ENCODE results near the gene TGFBR1.

The TGFBR1 gene

GRCh38 chr9:99085949-99086948 lies 18.7 kb upstream of the TGFBR1 start:
- no peak overlapping the region for H3K27ac ChIP-seq (ENCODE audit: extremely low read depth, low read depth, low read length)
- no peak overlapping the region for H3K4me3 ChIP-seq (ENCODE audit: low read depth, low read length)
- no peaks in the 10 kb centered on the region for H3K9me3 ChIP-seq (ENCODE audit: control insufficient read depth, insufficient read depth, low read depth, low read length)
- ChIA-PET POLR2A (no interaction called here), CTCF (interaction anchor here (0.6 kb wide), 2 partner anchors 20 to 239 kb away, joined by 3 read pairs; no protein-coding TSS in a partner anchor)
- TF ChIP-seq SCRT1 (tag by site-specific recombination; IDR thresholded peaks at IDR 0.05; ENCODE audit: borderline replicate concordance) (no peak), ZSCAN16 (tag by site-specific recombination; IDR thresholded peaks at IDR 0.05) (no peak), IKZF3 (tag by site-specific recombination; IDR thresholded peaks at IDR 0.05) (no peak)
- no peaks in the 10 kb centered on the region for H3K4me1 ChIP-seq (ENCODE audit: control insufficient read depth, insufficient read depth, low read length)
- no peaks in the 10 kb centered on the region for H3K36me3 ChIP-seq (ENCODE audit: control insufficient read depth in 2 of 2, insufficient read depth in 1 of 2, low read length in 2 of 2)

GRCh38 chr9:99087462-99087861 lies 17.5 kb upstream of the TGFBR1 start:
- no peaks in the 10 kb centered on the region for H3K36me3 ChIP-seq (ENCODE audit: control insufficient read depth in 2 of 2, insufficient read depth in 1 of 2, low read length in 2 of 2)
- TF ChIP-seq SP7 (tag by site-specific recombination; IDR thresholded peaks at IDR 0.05) (no peak), MYNN (tag by site-specific recombination; IDR thresholded peaks at IDR 0.05; ENCODE audit: borderline replicate concordance) (no peak), ZBTB7A (tag by site-specific recombination; IDR thresholded peaks at IDR 0.05; ENCODE audit: low read depth) (no peak), ZNF529 (tag by site-specific recombination; IDR thresholded peaks at IDR 0.05; ENCODE audit: insufficient replicate concordance) (no peak), ZNF148 (tag by site-specific recombination; IDR thresholded peaks at IDR 0.05; ENCODE audit: borderline replicate concordance) (no peak), KLF7 (tag by site-specific recombination; IDR thresholded peaks at IDR 0.05; ENCODE audit: borderline replicate concordance) (no peak), ZNF362 (tag by site-specific recombination; IDR thresholded peaks at IDR 0.05) (no peak), ZFP41 (tag by site-specific recombination; IDR thresholded peaks at IDR 0.05; ENCODE audit: borderline replicate concordance) (no peak), ZNF792 (tag by site-specific recombination; IDR thresholded peaks at IDR 0.05) (no peak), YY2 (tag by site-specific recombination; IDR thresholded peaks at IDR 0.05) (no peak), ZSCAN23 (tag by site-specific recombination; IDR thresholded peaks at IDR 0.05) (no peak), ZNF645 (tag by site-specific recombination; IDR thresholded peaks at IDR 0.05) (no peak), ZNF423 (tag by site-specific recombination; IDR thresholded peaks at IDR 0.05) (no peak), PRDM10 (tag by site-specific recombination; IDR thresholded peaks at IDR 0.05) (no peak), YY1 (tag by site-specific recombination; IDR thresholded peaks at IDR 0.05) (no peak), INSM2 (tag by site-specific recombination; IDR thresholded peaks at IDR 0.05) (no peak), ZNF48 (tag by site-specific recombination; IDR thresholded peaks at IDR 0.05) (no peak)
- no peak overlapping the region for H3K4me3 ChIP-seq (ENCODE audit: low read depth, low read length)
- no peaks in the 10 kb centered on the region for H3K4me1 ChIP-seq (ENCODE audit: control insufficient read depth, insufficient read depth, low read length)
- H3K27ac ChIP-seq (ENCODE audit: extremely low read depth, low read depth, low read length): no peak overlapping the region
- ChIA-PET CTCF (no interaction called here), POLR2A (no interaction called here)
- H3K9me3 ChIP-seq (ENCODE audit: control insufficient read depth, insufficient read depth, low read depth, low read length): no peaks in the 10 kb centered on the region

Data from HEK293 (cell line).